HG03520 (cell line): ENCODE data around the gene CMTM3.
"Not testable (repeated sequence)": the region's sequence is repeated elsewhere in the genome, so short reads cannot be mapped to it uniquely, and the experiment has no call there.

Experiments
- ATAC-seq: cut with Tn5 transposase; IDR thresholded peaks from one replicate; pipeline ENCODE4 v1.9.1; 2021; ENCODE audit warnings: mild to moderate bottlenecking, moderate library complexity; ENCODE audit not compliant: unreplicated experiment

CMTM3 gene

GRCh38 chr16:66608241-66609138 lies 4.0 kb downstream of the CMTM3 start:
- ATAC-seq = peak; percentile 40

DNA sequence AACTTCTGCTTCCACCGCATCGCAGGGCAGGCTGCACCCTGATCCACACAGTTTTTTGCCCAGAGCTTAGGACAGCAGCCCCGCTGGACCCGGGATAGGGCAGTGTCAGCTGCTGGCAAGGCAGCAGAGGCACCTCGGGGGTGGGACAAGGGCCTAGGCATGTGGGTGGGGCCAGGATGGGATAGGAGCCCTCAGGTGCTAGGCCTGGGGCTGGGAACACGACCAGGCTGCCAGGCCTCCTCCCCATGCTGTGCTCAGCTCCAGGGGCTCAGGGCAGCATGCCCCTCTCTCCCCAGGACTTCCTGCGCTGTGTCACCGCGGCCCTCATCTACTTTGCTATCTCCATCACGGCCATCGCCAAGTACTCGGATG lies 4.6 kb downstream of the CMTM3 start:
- ATAC-seq = no peak

GRCh38 chr16:66610111-66610820 lies 5.8 kb downstream of the CMTM3 start:
- no peak for ATAC-seq

DNA sequence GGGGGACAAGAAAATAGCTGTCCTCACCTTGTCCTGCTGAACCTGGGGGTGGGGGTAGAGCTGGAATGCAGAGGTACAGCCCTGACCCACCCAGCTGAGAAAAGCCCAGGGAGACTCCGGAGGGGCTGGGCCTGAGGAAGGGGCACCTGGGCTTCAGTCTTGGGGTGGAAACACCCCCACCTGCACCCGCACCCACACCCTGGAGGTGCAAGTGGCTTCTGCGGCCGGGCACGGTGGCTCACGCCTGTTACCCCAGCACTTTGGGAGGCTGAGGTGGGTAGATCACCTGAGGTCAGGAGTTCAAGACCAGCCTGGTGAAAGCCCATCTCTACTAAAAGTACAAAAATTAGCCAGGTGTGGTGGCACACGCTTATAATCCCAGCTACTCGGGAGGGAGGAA lies 7.4 kb downstream of the CMTM3 start:
- not testable (repeated sequence) for ATAC-seq

DNA sequence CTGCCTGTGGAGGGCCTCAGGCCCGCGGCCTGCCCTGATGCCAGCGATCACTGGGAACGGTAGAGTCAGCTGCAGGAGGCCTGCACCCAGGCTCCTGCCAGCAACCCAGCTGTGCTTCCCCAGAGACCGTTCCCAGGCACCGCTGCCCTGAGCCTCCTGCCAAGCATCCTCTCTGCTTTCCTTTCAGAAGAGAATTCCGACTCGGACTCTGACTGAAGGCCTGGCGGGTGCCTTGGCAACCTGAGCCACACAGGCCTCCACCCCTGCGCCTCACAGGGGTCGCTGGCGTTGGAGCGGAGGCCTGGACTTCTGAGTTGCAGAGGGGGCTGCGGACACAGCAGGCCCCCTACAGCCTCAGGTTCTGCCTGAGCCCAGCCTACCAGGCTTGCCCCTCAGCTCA lies 7.9 kb downstream of the CMTM3 start:
- ATAC-seq = no peak

DNA sequence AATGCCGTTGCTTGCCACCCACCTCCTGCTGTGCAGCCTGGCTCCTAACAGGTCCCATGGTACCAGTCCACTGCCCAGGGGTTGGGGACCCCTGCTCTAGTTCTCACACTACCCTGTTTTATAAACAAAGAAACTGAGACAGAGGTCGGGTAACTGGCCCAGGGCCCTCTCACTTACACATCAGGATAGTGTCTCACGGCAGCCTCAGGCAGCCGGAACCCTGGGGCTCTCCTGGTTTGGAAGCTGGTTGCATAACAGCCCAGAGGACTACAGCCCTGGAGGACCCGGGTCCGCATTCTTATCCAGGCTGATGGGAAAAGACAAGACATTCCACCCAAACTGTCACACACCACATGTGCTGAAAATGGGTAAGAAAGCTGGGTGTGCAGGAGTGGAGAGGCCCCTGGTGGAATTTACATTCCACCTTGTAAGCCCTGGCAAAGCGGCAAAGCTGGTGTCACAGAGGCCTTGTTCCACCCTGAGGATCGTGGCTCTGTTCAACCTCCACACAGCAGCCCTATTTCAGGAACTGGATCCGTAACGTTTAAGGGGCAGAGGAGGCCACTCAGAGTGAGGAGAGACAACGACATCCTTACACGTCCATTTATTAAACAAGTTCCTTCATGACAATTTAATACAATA lies 9.8 kb downstream of the CMTM3 start:
- ATAC-seq = no peak

GRCh38 chr16:66616169-66616568 lies 11.7 kb downstream of the CMTM3 start:
- no peak for ATAC-seq

GRCh38 chr16:66616592-66616991 lies 12.1 kb downstream of the CMTM3 start:
- ATAC-seq = no peak

DNA sequence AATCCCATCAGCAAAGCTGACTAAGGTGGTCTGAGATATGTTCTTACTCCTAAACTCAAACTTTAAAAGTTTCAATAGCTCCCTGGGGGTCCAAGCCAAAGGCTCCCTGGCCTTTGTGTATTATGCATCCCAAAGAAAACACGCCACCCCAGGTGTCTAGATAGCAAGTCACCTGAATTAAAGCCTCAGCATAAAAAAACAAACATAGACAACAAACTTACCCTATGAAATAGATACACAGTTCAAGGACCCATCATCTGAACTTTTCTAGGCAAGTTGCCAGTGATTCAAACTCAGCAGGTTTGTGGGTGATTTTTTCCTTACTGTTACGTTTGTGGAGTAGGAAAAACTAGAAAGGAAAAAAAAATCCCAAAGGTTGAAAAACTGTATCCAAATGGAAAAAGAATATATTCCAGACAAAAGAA lies 12.5 kb downstream of the CMTM3 start:
- no peak for ATAC-seq

GRCh38 chr16:66617728-66618127 lies 13.2 kb downstream of the CMTM3 start:
- no peak for ATAC-seq

- ATAC-seq = no peak
These were observed 14.3 kb downstream of the CMTM3 start for GRCh38 chr16:66618588-66619375.

DNA sequence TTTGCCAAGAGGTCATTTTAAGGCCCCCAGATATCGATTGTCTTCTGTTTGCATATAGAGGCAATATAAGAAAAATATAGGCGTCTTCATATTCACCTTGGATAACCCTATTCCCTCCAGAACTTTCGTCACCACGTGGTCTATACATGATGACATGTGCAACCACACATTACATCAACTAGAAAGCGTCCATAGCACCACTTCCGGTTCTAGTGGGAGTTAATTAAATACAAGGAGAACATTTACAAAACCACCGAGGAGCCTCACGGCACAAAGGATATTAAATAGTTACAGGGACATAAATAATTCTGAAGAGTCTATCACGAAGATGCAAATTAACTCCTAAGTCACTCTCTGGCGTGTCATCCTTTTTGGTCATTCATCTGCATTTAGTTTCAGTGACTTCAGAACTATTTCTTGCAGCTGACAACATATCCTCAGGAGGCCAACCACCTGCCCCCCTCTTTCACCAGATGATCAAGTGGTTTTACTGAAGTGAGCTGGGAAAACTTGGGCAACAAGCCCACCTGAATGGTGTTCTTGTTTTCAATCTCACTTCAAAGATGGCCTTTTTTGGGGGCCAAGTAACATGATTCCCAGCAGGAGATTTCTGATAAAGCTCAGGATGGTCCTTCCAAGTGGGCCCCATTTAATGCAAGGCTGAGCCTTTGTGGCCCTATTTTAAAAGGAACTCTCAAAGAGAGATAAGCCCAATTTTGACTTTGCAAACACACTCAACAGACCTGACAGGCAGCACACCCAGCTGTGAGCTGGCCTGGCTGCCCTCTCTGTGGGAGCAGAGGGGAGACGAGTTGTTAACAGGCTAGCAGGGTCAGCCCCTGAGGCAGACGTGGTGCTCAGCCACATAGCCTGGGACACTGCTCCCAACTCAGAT lies 15.3 kb downstream of the CMTM3 start:
- no peak for ATAC-seq

DNA sequence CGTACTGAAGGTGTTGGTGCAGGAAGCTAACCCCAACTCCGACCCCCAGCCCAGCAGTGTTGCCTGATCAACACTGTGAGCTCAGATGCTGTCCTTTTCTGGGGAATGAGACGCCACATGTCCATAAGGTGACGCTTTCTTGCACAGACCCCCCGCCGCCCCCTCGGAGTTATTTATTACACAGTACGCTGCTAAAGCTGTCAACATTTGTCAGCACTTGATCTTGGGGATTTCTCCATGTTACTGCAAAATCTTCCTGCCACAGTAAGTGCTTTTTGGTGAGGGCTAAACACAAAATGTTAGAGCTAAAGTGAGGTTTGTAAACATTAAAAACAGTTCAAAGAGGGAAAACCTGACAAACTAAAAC lies 15.9 kb downstream of the CMTM3 start:
- ATAC-seq = no peak

DNA sequence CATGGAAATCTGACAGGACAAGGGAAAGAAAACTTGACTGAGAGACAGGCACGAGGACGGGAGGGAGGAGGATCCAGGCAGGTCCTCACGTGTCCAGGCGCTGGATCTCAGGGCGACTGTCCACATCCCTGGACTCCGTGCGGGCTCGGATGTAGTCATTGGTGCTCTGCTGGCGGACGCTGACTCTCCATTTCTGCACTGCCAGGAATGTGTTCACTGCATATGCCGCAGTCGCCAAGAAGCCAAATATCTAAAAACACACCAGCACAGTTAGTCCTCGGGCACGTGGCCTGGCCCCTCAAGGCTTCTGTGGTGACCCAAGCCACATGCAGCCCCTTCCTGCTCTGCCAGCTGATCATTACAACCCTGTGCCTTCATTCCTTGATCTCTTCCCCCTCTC lies 17.5 kb downstream of the CMTM3 start:
- ATAC-seq = no peak

GRCh38 chr16:66622863-66623262 lies 18.4 kb downstream of the CMTM3 start:
- ATAC-seq = no peak

- no peak for ATAC-seq
These were observed 19.3 kb downstream of the CMTM3 start for GRCh38 chr16:66623755-66624154.

DNA sequence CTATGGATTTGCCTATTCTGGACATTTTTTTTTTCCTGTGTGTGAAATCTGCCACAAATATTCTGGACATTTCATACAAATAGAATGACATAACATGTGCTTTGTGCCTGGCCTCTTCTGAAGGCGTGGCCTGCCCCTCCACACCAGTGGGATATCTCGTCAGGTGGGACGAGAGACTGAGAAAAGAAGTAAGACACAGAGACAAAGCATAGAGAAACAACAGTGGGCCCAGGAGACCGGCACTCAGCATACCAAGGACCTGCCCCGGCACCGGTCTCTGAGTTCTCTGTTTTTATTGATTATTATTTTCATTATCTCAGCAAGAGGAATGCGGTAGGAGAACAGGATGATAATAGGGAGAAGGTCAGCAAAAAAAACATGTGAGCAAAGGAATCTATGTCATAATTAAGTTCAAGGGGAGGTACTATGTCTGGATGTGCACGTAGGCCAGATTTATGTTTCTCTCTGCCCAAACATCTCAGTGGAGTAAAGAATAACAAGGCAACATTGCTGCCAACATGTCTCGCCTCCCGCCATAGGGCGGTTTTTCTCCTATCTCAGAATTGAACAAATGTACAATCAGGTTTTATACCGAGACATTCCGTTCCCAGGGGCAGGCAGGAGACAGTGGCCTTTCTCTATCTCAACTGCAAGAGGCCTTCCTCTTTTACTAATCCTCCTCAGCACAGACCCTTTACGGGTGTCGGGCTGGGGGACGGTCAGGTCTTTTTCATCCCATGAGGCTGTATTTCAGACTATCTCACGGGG lies 23.3 kb downstream of the CMTM3 start:
- ATAC-seq = not testable (repeated sequence)

GRCh38 chr16:66629856-66630255 lies 25.4 kb downstream of the CMTM3 start:
- ATAC-seq = no peak

DNA sequence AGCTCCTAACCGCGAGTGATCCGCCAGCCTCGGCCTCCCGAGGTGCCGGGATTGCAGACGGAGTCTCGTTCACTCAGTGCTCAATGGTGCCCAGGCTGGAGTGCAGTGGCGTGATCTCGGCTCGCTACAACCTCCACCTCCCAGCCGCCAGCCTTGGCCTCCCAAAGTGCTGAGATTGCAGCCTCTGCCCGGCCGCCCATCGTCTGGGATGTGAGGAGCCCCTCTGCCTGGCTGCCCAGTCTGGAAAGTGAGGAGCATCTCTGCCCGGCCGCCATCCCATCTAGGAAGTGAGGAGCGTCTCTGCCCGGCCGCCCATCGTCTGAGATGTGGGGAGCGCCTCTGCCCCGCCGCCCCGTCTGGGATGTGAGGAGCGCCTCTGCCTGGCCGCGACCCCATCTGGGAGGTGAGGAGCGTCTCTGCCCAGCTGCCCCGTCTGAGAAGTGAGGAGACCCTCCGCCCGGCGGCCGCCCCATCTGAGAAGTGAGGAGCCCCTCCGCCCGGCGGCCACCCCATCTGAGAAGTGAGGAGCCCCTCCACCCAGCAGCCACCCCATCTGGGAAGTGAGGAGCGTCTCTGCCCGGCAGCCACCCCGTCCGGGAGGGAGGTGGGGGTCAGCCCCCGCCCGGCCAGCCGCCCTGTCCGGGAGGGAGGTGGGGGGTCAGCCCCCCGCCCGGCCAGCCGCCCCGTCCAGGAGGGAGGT lies 26.2 kb downstream of the CMTM3 start:
- not testable (repeated sequence) for ATAC-seq
